Stimulated activated CD4-positive, alpha-beta T cell treated with anti-CD3 and anti-CD28 coated beads, Interleukin-15, amount 100 ng/mL, for 48 hours (primary cell): ENCODE measurements around the gene TDP2.
"Not testable (repeated sequence)": the region's sequence is repeated elsewhere in the genome, so short reads cannot be mapped to it uniquely, and the experiment has no call there.

ENCODE experiments used
- DNase-seq, 2 donors: peaks; one replicate each; pipeline ENCODE4 v3.0.0-alpha.2; 2020; ENCODE audit warnings: low read depth in 2 of 2

The TDP2 gene

GRCh38 chr6:24648276-24648675, 18.4 kb downstream of the TDP2 start:
- DNase-seq: no peak

DNA sequence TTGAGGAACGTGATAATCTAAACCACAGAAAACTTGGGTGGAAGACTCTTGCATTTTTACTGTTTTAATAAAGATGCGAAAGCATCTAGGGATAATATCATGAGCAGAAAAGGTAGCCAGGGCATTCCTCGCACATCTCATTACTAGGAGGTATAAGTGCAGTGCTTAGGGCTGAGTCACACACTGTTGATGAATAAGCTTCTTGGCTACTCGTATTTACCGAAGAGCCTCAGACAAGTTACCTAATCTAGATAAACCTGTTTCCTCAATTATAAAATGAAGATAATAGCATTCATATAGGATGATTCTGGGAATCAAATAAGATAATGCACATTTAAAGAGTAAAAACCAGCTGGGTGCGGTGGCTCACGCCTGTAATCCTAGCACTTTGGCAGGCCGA, 19.9 kb downstream of the TDP2 start:
- DNase-seq: no peak

- DNase-seq: no peak
These were observed 22.3 kb downstream of the TDP2 start for GRCh38 chr6:24644377-24644776.

DNA sequence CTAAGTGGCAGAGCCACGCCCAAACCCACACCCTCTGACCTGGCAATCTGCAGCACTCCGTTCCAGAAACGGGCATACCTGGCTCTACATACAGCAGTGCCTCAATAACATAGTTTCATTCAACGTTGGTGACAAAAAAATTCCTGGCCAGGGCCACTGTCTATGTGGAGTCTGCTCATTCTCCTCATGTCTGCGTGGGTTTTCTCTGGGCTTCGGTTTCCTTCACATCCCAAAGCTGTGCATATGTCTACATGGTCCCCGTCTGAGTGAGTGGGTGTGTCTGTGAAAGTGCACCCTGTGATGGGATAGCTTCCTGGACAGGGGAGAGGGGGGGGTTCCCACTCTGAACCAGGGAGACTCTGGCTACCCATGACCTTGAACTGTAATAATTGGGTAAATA, 22.8 kb downstream of the TDP2 start:
- no peak for DNase-seq

- no peak for DNase-seq
These were observed 24.6 kb downstream of the TDP2 start for GRCh38 chr6:24642061-24642460.

DNA sequence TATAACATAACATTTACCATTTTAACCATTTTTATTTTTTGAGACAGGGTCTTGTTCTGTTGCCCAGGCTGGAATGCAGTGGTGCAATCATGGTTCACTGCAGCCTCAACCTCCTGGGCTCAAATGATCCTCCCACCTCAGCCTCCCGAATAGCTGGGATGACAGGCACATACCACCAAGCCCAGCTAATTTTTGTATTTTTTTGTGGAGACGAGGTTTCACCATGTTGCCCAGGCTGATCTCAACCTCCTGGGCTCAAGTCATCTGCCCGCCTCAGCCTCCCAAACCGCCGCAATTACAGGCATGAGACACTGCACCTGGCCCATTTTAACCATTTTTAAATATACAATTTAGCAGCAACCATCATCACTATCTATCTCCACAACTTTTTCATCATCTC, 26.1 kb downstream of the TDP2 start:
- not testable (repeated sequence) for DNase-seq

DNA sequence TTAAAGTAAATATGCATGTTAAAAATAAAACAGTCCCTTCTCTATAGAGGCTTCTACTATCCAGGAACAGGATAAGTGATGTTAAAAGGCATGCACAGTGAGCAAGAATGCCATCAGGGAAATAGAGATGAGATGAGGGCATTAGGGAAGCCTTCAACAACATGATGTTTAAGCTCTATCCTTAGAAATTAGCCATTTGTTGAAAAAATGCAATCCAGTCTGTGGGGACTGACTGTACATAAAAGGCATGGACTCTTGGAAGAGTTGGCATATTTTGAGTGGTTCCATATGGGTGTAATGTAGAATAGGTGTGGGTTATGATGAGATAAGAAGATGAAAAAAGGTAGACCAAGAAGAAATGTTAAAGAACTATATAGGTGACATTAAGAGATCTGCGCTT, 26.5 kb downstream of the TDP2 start:
- DNase-seq: no peak

GRCh38 chr6:24636681-24637080, 30.0 kb downstream of the TDP2 start:
- DNase-seq: no peak

DNA sequence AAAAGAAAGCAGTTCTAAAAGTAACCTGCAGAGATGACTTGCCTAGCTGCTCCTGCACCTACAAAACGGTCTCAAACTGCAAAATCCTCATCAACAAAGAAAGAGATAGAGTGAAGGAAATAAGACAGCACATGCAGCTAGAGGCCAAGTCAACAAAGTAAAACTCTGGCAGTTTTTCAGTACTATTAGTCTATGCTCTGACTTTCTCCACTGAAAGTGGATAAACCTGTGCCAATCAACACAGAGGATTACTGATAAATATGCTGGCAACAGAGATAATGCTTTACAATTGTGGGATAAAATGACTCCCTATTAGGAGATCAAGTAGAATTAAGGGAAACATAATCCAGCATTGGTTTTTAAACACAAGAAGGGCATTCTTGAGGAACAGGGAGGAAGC, 34.1 kb downstream of the TDP2 start:
- DNase-seq: no peak

DNA sequence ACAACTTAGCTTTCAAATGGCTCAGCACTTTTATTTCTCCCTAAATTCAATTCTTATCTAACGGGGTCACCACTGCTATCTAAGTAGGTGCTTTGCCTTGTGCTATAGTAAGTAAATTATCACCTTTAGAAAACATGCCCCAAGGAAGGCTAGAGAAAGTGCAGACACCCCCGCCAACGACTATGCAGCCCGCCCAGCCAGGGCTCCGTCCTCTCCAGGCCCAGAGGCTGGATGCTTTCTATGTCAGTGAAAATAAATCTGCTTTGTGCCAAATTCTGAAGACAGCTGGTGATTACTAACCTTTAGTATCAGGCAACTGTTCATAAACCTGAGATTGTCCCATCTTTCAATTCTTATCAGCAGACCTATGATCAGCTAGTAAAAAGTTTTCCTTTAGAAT, 35.0 kb downstream of the TDP2 start:
- DNase-seq: no peak

DNA sequence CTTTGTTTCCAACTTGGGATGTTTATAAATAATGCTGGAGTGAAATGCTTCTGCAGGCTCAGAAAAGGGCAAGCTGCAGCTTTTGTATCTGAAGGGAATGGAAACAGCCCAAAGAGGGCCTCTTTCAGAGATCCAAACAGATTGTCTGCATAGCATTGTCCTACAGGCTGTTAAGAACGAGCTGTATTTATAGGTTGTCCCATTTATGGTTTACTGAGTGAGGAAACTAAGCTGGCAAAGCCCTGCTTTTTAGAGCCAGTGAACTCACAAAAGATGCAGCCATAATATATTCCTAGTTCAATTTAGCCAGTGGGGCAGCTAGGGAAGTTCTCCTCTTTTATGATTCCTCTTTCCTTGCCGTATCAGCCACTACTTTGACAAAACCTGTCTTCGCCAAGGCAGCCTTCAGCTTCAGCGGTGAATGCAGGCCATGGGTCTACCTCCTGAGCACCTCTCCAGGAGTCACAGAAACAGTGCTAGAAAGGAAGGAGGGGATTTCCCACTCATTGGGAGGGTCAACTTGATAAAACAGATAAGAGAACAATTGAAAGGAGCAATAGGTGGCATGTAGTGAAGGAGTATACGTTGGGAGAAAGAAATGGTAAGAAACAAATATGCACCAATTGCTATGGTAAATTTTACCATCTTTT, 35.7 kb downstream of the TDP2 start:
- DNase-seq: no peak

DNA sequence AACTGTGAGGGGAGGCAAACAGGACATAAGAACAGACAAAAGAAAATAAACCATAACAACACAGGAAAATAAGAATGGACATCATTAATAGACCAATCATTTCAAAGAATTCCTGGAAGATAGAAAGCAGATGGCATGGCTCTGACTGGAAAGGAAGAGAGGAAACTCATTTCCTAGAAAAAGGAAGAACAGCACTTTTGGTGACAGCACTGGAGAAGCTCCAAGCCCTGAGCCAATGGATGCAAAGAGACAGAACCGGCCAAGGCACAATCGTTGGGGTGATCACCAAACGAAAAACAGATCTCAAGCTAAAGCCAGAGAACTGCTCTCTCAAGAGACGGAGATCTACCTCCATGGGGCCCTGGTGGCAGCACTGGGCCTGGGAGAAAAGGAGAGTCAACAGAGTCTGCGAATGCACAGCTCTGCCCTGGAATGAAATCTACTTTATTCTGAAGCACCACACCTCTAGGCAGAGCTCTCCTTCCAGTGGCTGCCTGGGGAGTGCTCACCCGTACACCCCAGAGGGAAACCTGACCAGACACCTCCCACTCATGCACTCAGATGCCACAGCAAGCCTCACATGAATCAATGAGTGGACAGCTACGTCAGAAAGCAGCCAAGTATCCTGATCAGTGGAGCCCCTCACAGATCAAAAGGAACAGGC, 44.9 kb downstream of the TDP2 start:
- no peak for DNase-seq

DNA sequence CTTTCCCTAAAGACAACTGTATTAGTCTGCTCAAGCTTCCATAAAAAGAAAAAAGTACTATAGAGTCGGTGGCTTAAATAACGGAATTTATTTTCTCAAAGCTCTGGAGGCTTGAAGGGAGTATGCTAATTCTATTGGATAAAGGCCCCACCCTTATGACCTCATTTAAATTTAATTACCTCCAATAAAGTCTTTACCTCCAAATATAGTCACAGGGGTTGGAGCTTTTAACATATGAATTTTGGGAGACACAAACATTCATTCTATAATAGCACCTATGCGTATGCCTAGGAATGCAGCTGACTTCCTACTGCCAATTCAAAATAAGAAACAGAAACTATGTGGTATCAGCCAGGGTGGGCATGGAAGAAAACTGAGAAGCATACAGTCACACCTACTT, 46.1 kb downstream of the TDP2 start:
- DNase-seq: no peak

DNA sequence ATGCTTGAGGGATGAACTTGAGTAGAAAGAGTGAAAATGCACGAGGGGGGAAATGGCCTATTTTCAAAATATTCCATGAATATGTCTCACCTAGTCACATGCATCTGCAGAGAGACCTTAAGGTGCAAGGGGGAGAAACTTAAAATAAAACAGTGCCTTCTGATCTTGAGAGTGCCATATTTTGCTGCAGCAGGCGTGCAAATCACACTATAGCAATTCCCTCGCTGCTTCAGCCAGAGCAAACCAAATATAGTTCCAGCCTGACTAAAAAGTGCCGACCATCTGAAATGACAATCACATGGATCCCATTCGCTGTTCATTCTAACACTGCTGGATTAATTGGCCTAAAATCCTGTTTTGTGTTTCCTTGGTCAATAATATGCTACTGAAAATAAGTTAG, 47.0 kb downstream of the TDP2 start:
- no peak for DNase-seq

DNA sequence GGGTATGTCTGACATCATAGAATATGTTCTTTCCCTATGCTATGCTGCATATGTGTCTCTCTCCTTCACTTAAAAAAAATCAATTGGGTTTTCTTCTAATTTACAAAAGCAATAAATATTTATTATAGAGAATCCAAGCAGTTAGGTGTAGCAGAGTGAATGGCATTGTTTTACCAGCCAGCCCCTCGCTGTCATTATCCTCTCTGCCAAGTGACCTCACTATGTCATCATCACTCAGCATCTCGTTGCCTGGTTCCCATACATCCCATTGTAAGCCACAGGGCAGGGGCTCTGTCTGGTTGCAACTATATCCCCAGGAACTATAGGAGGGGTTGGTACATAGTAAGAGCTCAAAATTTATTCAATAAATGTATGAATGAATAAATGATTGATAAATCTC, 52.1 kb downstream of the TDP2 start:
- DNase-seq: no peak

GRCh38 chr6:24614043-24614420, 52.7 kb downstream of the TDP2 start:
- no peak for DNase-seq

- DNase-seq: no peak
These were observed 53.2 kb downstream of the TDP2 start for GRCh38 chr6:24613361-24614042.

DNA sequence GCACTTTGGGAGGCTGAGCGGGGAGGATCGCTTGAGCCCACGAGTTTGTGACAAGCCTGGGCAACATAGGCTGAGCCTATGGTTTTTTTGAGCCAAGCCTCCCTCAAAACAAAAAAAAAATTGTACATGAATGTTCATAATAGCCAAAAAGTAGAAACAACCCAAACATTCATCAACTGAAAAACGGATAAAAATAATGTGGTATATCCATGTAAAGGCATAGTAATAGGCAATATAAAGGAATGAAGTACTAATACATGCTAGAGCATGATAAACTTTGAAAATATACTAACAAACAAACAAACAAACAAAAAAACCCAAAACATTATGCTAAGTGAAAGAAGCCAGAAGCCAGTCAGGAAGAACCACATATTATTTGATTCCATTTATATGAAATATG, 56.0 kb downstream of the TDP2 start:
- no peak for DNase-seq

- DNase-seq: no peak
These were observed 59.2 kb downstream of the TDP2 start for GRCh38 chr6:24607310-24608105.

- DNase-seq: no peak
These were observed 60.3 kb downstream of the TDP2 start for GRCh38 chr6:24606200-24606930.

- DNase-seq: no peak
These were observed 63.5 kb downstream of the TDP2 start for GRCh38 chr6:24603241-24603640.

DNA sequence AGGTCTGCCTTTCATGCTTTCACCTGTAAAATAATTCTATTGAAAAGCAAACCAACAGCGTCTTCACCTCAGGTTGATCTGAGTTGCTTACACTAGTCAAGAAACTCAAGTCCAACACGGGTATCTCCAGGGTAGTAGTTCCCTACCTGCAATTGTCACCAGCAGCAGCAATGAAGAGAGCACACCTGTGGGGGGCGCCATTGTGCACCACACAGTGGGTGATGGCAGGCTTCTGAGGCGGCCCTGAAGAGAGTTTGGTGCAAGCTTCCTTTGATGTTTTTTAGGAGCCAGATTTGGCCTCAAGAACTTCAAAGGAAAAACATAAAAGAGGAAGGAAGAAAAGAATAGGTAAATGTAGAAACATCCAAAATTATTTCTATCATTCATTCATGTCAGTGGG, 65.8 kb downstream of the TDP2 start:
- no peak for DNase-seq
